ENCODE data around the gene FAM151A.

FAM151A gene

DNA sequence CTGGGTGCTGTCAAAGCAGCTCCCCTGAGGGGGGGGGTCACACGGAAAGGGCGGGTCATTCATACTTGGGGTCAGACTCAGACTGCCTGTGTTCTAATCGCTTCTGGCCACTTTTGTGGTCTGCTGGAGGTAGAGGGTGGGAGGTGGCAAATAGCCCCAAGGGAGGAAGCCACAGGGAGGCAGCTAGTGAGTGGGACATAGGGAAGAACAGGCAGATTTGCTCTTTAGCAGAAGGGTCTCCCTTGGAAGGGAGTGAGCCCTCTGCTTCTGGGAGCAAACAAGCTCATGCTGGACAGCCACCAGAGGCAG is 50.8 kb downstream of the FAM151A start:
- DNase-seq (ENCODE audit: extremely low read depth, insufficient read length) = no peak
- Histone ChIP-seq H3K36me3 (ENCODE audit: control insufficient read depth, insufficient read depth, low read length) (no peaks in the 10 kb centered on the region), H3K4me3 (replicated peaks; ENCODE audit: low read depth, low read length) (no peak overlapping the region), H3K27me3 (replicated peaks; ENCODE audit: control insufficient read depth, insufficient read depth, low read length) (no peaks in the 10 kb centered on the region)
- TF ChIP-seq, protein P1, sequence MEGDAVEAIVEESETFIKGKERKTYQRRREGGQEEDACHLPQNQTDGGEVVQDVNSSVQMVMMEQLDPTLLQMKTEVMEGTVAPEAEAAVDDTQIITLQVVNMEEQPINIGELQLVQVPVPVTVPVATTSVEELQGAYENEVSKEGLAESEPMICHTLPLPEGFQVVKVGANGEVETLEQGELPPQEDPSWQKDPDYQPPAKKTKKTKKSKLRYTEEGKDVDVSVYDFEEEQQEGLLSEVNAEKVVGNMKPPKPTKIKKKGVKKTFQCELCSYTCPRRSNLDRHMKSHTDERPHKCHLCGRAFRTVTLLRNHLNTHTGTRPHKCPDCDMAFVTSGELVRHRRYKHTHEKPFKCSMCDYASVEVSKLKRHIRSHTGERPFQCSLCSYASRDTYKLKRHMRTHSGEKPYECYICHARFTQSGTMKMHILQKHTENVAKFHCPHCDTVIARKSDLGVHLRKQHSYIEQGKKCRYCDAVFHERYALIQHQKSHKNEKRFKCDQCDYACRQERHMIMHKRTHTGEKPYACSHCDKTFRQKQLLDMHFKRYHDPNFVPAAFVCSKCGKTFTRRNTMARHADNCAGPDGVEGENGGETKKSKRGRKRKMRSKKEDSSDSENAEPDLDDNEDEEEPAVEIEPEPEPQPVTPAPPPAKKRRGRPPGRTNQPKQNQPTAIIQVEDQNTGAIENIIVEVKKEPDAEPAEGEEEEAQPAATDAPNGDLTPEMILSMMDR (IDR thresholded peaks at IDR 0.05; ENCODE audit: insufficient read depth, low read length, poor library complexity, severe bottlenecking) = no peak

DNA sequence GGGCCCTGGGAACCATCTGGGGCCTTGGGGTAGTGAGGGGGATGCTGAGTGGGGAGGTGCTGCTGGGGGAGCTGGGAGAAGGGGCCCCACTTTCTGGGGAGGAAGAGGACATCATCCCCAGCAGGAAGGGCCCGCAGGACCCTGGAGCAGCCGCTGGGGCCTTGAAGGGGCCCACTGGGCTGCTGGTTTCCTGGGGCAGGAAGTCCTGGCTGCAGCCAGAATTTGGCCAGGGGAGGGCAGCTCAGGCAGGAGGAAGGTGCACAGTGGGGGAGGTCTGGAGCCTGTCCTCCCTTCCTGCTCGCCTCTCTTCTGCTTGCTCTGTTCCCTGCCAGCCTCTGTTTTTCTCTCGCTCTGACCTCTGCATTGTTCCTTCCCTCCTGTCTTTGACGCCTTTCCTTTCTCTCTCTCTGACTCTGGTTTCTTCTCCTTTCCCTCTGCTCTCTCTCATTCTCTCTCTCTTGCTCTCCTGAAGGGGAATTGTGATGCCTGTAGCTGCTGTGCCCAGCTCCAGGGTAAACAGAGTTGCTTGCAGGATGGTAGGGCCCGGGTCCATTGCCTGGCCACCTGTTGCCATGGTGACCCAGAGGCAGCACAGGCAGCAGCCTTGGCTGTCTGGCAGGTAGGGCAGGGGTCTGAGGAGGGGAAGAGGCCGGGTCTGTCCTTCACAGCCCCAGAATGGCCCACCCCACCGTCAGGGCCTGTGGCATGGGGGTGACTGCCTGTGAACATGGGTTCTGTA is 51.4 kb downstream of the FAM151A start:
- Histone ChIP-seq H3K27me3 (replicated peaks; ENCODE audit: control insufficient read depth, insufficient read depth, low read length) (no peaks in the 10 kb centered on the region), H3K36me3 (ENCODE audit: control insufficient read depth, insufficient read depth, low read length) (no peaks in the 10 kb centered on the region), H3K4me3 (replicated peaks; ENCODE audit: low read depth, low read length) (no peak overlapping the region)
- no peak for DNase-seq (ENCODE audit: extremely low read depth, insufficient read length)
- TF ChIP-seq, protein P1 (IDR thresholded peaks at IDR 0.05; ENCODE audit: insufficient read depth, low read length, poor library complexity, severe bottlenecking) = no peak

DNA sequence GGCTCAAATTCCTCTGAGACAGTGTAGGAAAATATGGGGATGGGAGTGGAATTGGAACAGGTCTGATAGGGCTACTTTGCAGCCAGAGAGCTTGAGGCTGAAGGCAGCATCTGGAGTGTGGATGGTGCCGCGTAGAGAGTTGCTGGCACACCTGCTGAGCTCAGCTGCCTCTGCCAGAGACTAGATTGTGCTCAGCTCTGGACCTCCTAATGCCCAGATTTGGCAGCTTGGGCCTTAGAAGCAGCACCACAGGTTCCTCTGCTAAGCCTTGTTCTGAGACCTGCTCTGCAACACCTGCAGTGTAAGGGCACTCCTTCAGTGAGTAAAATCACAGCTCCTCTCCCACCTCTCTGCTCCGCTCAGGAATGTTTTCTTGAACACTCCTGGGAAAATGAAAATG is 52.0 kb downstream of the FAM151A start:
- no peak for DNase-seq (ENCODE audit: extremely low read depth, insufficient read length)
- TF ChIP-seq, protein P1 (IDR thresholded peaks at IDR 0.05; ENCODE audit: insufficient read depth, low read length, poor library complexity, severe bottlenecking) = no peak
- Histone ChIP-seq H3K4me3 (replicated peaks; ENCODE audit: low read depth, low read length) (no peak overlapping the region), H3K27me3 (replicated peaks; ENCODE audit: control insufficient read depth, insufficient read depth, low read length) (no peaks in the 10 kb centered on the region), H3K36me3 (ENCODE audit: control insufficient read depth, insufficient read depth, low read length) (no peaks in the 10 kb centered on the region)

DNA sequence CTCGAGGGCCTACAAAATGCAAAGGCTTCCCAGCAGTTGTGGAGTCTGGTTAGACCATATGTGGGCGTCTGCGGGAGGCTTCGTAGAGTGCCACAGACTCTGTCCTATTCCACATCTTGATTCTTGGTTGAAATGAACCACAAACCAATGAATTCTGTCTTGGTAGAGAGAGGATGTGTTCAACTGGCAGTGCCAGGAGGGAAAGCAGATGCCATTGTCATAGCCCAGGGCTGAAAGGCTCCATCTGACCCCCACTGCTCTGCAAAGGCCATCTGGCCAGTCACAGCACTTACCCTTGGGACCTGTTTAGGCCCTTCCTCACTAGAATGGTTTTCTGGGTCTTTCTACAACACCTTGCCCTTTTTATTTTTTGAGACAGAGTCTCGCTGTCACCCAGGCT is 53.2 kb downstream of the FAM151A start:
- Histone ChIP-seq H3K36me3 (ENCODE audit: control insufficient read depth, insufficient read depth, low read length) (no peaks in the 10 kb centered on the region), H3K27me3 (replicated peaks; ENCODE audit: control insufficient read depth, insufficient read depth, low read length) (no peaks in the 10 kb centered on the region), H3K4me3 (replicated peaks; ENCODE audit: low read depth, low read length) (no peak overlapping the region)
- TF ChIP-seq, protein P1 (IDR thresholded peaks at IDR 0.05; ENCODE audit: insufficient read depth, low read length, poor library complexity, severe bottlenecking) = no peak
- DNase-seq (ENCODE audit: extremely low read depth, insufficient read length) = no peak

DNA sequence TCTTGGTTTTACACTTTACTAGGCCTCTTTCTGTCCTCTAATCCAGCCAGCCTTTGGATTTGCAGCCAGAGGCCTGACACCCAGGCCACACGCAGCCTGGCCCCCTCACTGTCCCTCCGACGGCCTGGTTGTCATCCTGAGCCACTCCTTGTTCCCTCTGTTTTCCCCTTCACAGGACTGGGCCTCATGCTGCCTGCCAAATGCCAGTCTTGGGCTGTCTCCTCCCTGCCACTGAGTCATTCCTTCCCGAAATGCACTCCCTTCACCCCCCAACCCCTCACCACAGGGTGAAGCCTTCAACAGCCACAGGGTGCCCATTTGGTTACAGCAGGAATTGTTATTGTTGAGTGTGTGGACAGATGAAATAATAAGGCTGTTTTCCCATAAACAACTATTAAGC is 54.0 kb downstream of the FAM151A start:
- no peak overlapping the region for H3K4me3 ChIP-seq (replicated peaks; ENCODE audit: low read depth, low read length)
- H3K27me3 ChIP-seq (replicated peaks; ENCODE audit: control insufficient read depth, insufficient read depth, low read length) = no peaks in the 10 kb centered on the region
- TF ChIP-seq, protein P1 (IDR thresholded peaks at IDR 0.05; ENCODE audit: insufficient read depth, low read length, poor library complexity, severe bottlenecking) = no peak
- no peaks in the 10 kb centered on the region for H3K36me3 ChIP-seq (ENCODE audit: control insufficient read depth, insufficient read depth, low read length)
- DNase-seq (ENCODE audit: extremely low read depth, insufficient read length) = no peak

DNA sequence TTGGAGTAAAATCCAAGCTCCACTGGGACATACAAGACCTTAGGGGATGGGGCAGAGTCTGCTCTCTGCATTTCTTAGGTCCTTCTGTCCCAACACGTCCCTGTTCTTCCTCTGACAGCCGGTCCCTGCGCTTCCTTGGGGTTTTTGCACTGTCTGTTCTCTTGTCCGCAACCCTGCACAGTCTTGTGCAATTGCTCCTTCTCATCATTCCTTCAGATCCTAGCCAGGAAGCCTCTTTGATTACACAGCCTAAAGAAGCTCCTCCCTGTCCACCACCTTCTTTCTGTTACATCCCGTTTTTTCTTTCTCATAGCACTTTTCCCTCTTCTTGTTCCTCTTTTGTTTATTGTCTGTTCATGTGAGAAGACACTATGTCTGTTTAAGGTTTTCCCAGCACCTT is 55.4 kb downstream of the FAM151A start:
- H3K4me3 ChIP-seq (replicated peaks; ENCODE audit: low read depth, low read length) = no peak overlapping the region
- DNase-seq (ENCODE audit: extremely low read depth, insufficient read length) = no peak
- no peaks in the 10 kb centered on the region for H3K27me3 ChIP-seq (replicated peaks; ENCODE audit: control insufficient read depth, insufficient read depth, low read length)
- TF ChIP-seq, protein P1 (IDR thresholded peaks at IDR 0.05; ENCODE audit: insufficient read depth, low read length, poor library complexity, severe bottlenecking) = no peak
- no peaks in the 10 kb centered on the region for H3K36me3 ChIP-seq (ENCODE audit: control insufficient read depth, insufficient read depth, low read length)
